Measurements from ENCODE around the gene LRRN4. TPM values are rescaled to one million over a fixed set of nuclear protein-coding genes. Genes with fewer than 3 reads are reported as not detected.

LRRN4 gene
- total RNA-seq, 1 experiment from 2014 or later, result 0.72 TPM

- no peak for TF ChIP-seq EZH2 (IDR thresholded peaks at IDR 0.05; ENCODE audit: low read depth)
- no peak for TF ChIP-seq CTCF (conservative IDR thresholded peaks at IDR 0.05)
- Histone ChIP-seq H3K9me3 (ENCODE audit: insufficient read depth, low read depth) (no peaks in the 10 kb centered on the region), H3K27me3 (ENCODE audit: insufficient read depth, low read depth) (no peaks in the 10 kb centered on the region), H3K36me3 (ENCODE audit: low read depth) (peaks cover 20% of the 10 kb centered on the region), H3F3A (ENCODE audit: insufficient read depth, low read depth) (no peaks in the 10 kb centered on the region), H3K9me2 (ENCODE audit: insufficient read depth) (no peaks in the 10 kb centered on the region), H3K4me1 (replicated peaks; ENCODE audit: insufficient read depth) (no peaks in the 10 kb centered on the region), H3K79me2 (ENCODE audit: low read depth) (peaks cover 16% of the 10 kb centered on the region), H4K20me1 (ENCODE audit: insufficient read depth) (no peaks in the 10 kb centered on the region; the same call in none of the 2 replicates), H3K4me3 (no peak overlapping the region), H3K4me2 (no peak overlapping the region), H3K27ac (no peak overlapping the region), H2AFZ (no peak overlapping the region)
- ChIA-PET POLR2A (ENCODE audit: unreplicated experiment) (no interaction called here), CTCF (no interaction called here)
- DNase-seq, result no peak
- intact Hi-C loops (cut with micrococcal nuclease; ENCODE audit: unreplicated experiment), result no loop called here
- BruUV-seq (replicated peaks), result no TSS peak
Measured at GRCh38 chr20:6017467-6017866, 36.4 kb downstream of the LRRN4 start.

DNA sequence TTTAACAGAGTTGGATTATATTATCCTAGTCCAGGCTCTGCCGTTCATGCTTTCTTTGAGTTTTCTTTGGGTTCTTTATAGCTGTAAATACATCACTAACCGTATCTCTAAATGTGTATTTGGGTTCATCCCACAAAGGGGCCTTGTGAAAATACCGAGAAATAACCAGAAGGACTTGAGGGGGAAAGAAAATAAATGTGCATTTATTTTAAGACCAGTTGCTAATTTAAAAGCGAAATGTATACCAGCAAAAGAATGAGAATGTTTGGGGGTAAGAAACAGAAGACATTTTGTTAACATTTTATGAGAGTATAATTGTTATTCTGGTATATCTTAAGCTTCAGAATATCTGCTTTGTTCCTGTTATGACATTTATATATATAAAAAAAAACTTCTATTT is 38.9 kb downstream of the LRRN4 start:
- BruUV-seq (replicated peaks), result no TSS peak
- Histone ChIP-seq H3K4me2 (no peak overlapping the region), H2AFZ (no peak overlapping the region), H3K4me1 (replicated peaks; ENCODE audit: insufficient read depth) (no peaks in the 10 kb centered on the region), H3K9me2 (ENCODE audit: insufficient read depth) (no peaks in the 10 kb centered on the region), H3K9me3 (ENCODE audit: insufficient read depth, low read depth) (no peaks in the 10 kb centered on the region), H3K27ac (no peak overlapping the region), H3K79me2 (ENCODE audit: low read depth) (peaks cover 30% of the 10 kb centered on the region), H3K27me3 (ENCODE audit: insufficient read depth, low read depth) (no peaks in the 10 kb centered on the region), H3K4me3 (no peak overlapping the region), H3F3A (ENCODE audit: insufficient read depth, low read depth) (no peaks in the 10 kb centered on the region), H4K20me1 (ENCODE audit: insufficient read depth) (peaks cover 5% of the 10 kb centered on the region), H3K36me3 (ENCODE audit: low read depth) (peaks cover 15% of the 10 kb centered on the region; the same call in 1 of the 2 replicates)
- CTCF ChIA-PET, result no interaction called here
- no peak for DNase-seq
- POLR2A ChIA-PET (ENCODE audit: unreplicated experiment), result no interaction called here
- intact Hi-C loops (cut with micrococcal nuclease; ENCODE audit: unreplicated experiment), result no loop called here
- no peak for TF ChIP-seq CTCF (conservative IDR thresholded peaks at IDR 0.05)

GRCh38 chr20:6014017-6014416 is 39.8 kb downstream of the LRRN4 start:
- CTCF ChIA-PET, result no interaction called here
- intact Hi-C loops (cut with micrococcal nuclease; ENCODE audit: unreplicated experiment), result no loop called here

More at GRCh38 chr20:6014017-6014416, 39.8 kb downstream of the LRRN4 start:
- H3K9me3 ChIP-seq (ENCODE audit: insufficient read depth, low read depth), result no peaks in the 10 kb centered on the region
- no peak overlapping the region for H3K4me2 ChIP-seq
- peaks cover 15% of the 10 kb centered on the region for H4K20me1 ChIP-seq (ENCODE audit: insufficient read depth)
- no peaks in the 10 kb centered on the region for H3K9me2 ChIP-seq (ENCODE audit: insufficient read depth)
- H3K4me1 ChIP-seq (replicated peaks; ENCODE audit: insufficient read depth), result no peaks in the 10 kb centered on the region
- H2AFZ ChIP-seq, result no peak overlapping the region
- POLR2A ChIA-PET (ENCODE audit: unreplicated experiment), result no interaction called here
- H3K79me2 ChIP-seq (ENCODE audit: low read depth), result peaks cover 32% of the 10 kb centered on the region
- BruUV-seq (replicated peaks), result no TSS peak
- H3K4me3 ChIP-seq, result no peak overlapping the region
- no peak overlapping the region for H3K27ac ChIP-seq
- H3K27me3 ChIP-seq (ENCODE audit: insufficient read depth, low read depth), result no peaks in the 10 kb centered on the region
- TF ChIP-seq EZH2 (IDR thresholded peaks at IDR 0.05; ENCODE audit: low read depth) (no peak), CTCF (conservative IDR thresholded peaks at IDR 0.05) (no peak)
- peaks cover 15% of the 10 kb centered on the region; the same call in 1 of the 2 replicates for H3K36me3 ChIP-seq (ENCODE audit: low read depth)
- peaks cover under 1% of the 10 kb centered on the region; the same call in 1 of the 2 replicates for H3F3A ChIP-seq (ENCODE audit: insufficient read depth, low read depth)
- DNase-seq, result no peak

All from PC-9 (cell line).